ENCODE results near the gene INMT.

The INMT gene

GRCh38 chr7:30728591-30729100 lies 23.3 kb upstream of the INMT start:
- Histone ChIP-seq H3K27me3 (peaks cover 5% of the 10 kb centered on the region), H3K9me3 (no peaks in the 10 kb centered on the region), H3K4me1 (ENCODE audit: control insufficient read depth in 1 of 2, insufficient read depth in 1 of 2, low read depth in 1 of 2, low read length in 1 of 2) (no peaks in the 10 kb centered on the region), H3K27ac (no peak overlapping the region), H3K36me3 (no peaks in the 10 kb centered on the region), H3K4me3 (ENCODE audit: low read depth in 1 of 2, low read length in 1 of 2) (no peak overlapping the region)
- TF ChIP-seq CTCF (IDR thresholded peaks at IDR 0.05), result no peak

- Histone ChIP-seq H3K36me3 (no peaks in the 10 kb centered on the region), H3K9me3 (no peaks in the 10 kb centered on the region), H3K4me3 (ENCODE audit: low read depth in 1 of 2, low read length in 1 of 2) (no peak overlapping the region), H3K27ac (no peak overlapping the region), H3K4me1 (ENCODE audit: control insufficient read depth in 1 of 2, insufficient read depth in 1 of 2, low read depth in 1 of 2, low read length in 1 of 2) (no peaks in the 10 kb centered on the region), H3K27me3 (peaks cover 5% of the 10 kb centered on the region)
- no peak for TF ChIP-seq CTCF (IDR thresholded peaks at IDR 0.05)
These were observed 22.3 kb upstream of the INMT start for GRCh38 chr7:30729642-30730041.

GRCh38 chr7:30730097-30730496 lies 21.8 kb upstream of the INMT start:
- no peak for TF ChIP-seq CTCF (IDR thresholded peaks at IDR 0.05)
- no peak overlapping the region for H3K4me3 ChIP-seq (ENCODE audit: low read depth in 1 of 2, low read length in 1 of 2)
- H3K4me1 ChIP-seq (ENCODE audit: control insufficient read depth in 1 of 2, insufficient read depth in 1 of 2, low read depth in 1 of 2, low read length in 1 of 2), result no peaks in the 10 kb centered on the region
- H3K27ac ChIP-seq, result no peak overlapping the region
- H3K27me3 ChIP-seq, result peaks cover 5% of the 10 kb centered on the region
- H3K36me3 ChIP-seq, result no peaks in the 10 kb centered on the region
- no peaks in the 10 kb centered on the region for H3K9me3 ChIP-seq

- Histone ChIP-seq H3K9me3 (no peaks in the 10 kb centered on the region), H3K4me3 (ENCODE audit: low read depth in 1 of 2, low read length in 1 of 2) (no peak overlapping the region), H3K27me3 (peaks cover 5% of the 10 kb centered on the region), H3K4me1 (ENCODE audit: control insufficient read depth in 1 of 2, insufficient read depth in 1 of 2, low read depth in 1 of 2, low read length in 1 of 2) (no peaks in the 10 kb centered on the region), H3K27ac (no peak overlapping the region), H3K36me3 (no peaks in the 10 kb centered on the region)
- no peak for TF ChIP-seq CTCF (IDR thresholded peaks at IDR 0.05)
These were observed 20.9 kb upstream of the INMT start for GRCh38 chr7:30730996-30731395.

GRCh38 chr7:30731581-30731980 lies 20.4 kb upstream of the INMT start:
- Histone ChIP-seq H3K4me1 (ENCODE audit: control insufficient read depth in 1 of 2, insufficient read depth in 1 of 2, low read depth in 1 of 2, low read length in 1 of 2) (no peaks in the 10 kb centered on the region), H3K9me3 (no peaks in the 10 kb centered on the region), H3K27ac (no peak overlapping the region), H3K27me3 (peaks cover 5% of the 10 kb centered on the region), H3K4me3 (ENCODE audit: low read depth in 1 of 2, low read length in 1 of 2) (no peak overlapping the region), H3K36me3 (no peaks in the 10 kb centered on the region)
- no peak for TF ChIP-seq CTCF (IDR thresholded peaks at IDR 0.05)

- no peak overlapping the region for H3K4me3 ChIP-seq (ENCODE audit: low read depth in 1 of 2, low read length in 1 of 2)
- H3K9me3 ChIP-seq, result no peaks in the 10 kb centered on the region
- no peak for TF ChIP-seq CTCF (IDR thresholded peaks at IDR 0.05)
- no peaks in the 10 kb centered on the region for H3K4me1 ChIP-seq (ENCODE audit: control insufficient read depth in 1 of 2, insufficient read depth in 1 of 2, low read depth in 1 of 2, low read length in 1 of 2)
- no peaks in the 10 kb centered on the region for H3K36me3 ChIP-seq
- H3K27me3 ChIP-seq, result peaks cover 5% of the 10 kb centered on the region
- no peak overlapping the region for H3K27ac ChIP-seq
These were observed 19.3 kb upstream of the INMT start for GRCh38 chr7:30732606-30733005.
